Gastrocnemius medialis (tissue), 4 donors: ENCODE measurements around the gene PCSK5. TPM values are rescaled to one million over a fixed set of nuclear protein-coding genes. Genes with fewer than 3 reads are reported as not detected.

ENCODE experiments used
- ATAC-seq, 2 donors: fragments of 150-250 bp; one replicate each; pipeline ENCODE4 v1.9.1; 2016
- DNase-seq, 2 donors: peaks; one replicate each; pipeline ENCODE4 v3.0.0-alpha.2; 2019
- H3K27ac ChIP-seq, 4 donors: fragments of 200-600 bp; sonication (generic); 1 replicate in 1 of 4; 2 replicates in 3 of 4; pipeline ENCODE4 v1.5.1; 2016 to 2018; ENCODE audit warnings: mild to moderate bottlenecking in 2 of 4, moderate library complexity in 1 of 4
- H3K27me3 ChIP-seq, 3 donors: fragments of 200-600 bp; sonication (generic) in 2 of 3; 1 replicate in 1 of 3; 2 replicates in 2 of 3; pipeline versions ENCODE4 v1.5.1 to v1.6.0; 2016 to 2019; ENCODE audit warnings: mild to moderate bottlenecking in 1 of 3, moderate library complexity in 1 of 3
- H3K36me3 ChIP-seq, 2 donors: fragments of 200-600 bp; sonication (generic) in 1 of 2; one replicate each; pipeline ENCODE4 v1.5.1; 2017 to 2018
- H3K4me1 ChIP-seq, 2 donors: fragments of 200-600 bp; sonication (generic) in 1 of 2; one replicate each; pipeline ENCODE4 v1.5.1; 2016 to 2017; ENCODE audit warnings: mild to moderate bottlenecking in 2 of 2
- H3K4me3 ChIP-seq, 4 donors: fragments of 200-600 bp; sonication (generic) in 3 of 4; 1 replicate in 1 of 4; 2 replicates in 3 of 4; pipeline ENCODE4 v1.5.1; 2016 to 2019; ENCODE audit warnings: mild to moderate bottlenecking in 2 of 4
- H3K9me3 ChIP-seq, 3 donors: fragments of 200-600 bp; sonication (generic) in 2 of 3; 1 replicate in 1 of 3; 2 replicates in 2 of 3; pipeline ENCODE4 v1.5.1; 2016 to 2019
- POLR2A ChIP-seq, 2 donors: fragments of 450-650 bp; IDR thresholded peaks; one replicate each; pipeline ENCODE4 v1.6.1; 2017; ENCODE audit warnings: antibody characterized with exemption in 2 of 2, mild to moderate bottlenecking in 2 of 2, moderate library complexity in 2 of 2
- in situ Hi-C, 4 donors: fragments of 200-750 bp; cut with MboI; loops; one replicate each; pipeline versions ENCODE4 v1.15.0 to v1.8.0; 2017; ENCODE audit warnings: low sequenced_read_pairs in 4 of 4
- intact Hi-C: fragments of 100-400 bp; cut with DNase I; formaldehyde crosslinking; loops from one replicate; pipeline ENCODE4 v1.15.1; 2023; ENCODE audit warnings: low total_unique reads
- total RNA-seq, 4 donors: library from RNA; depleted of rRNA; stranded (reverse); fragments of >200 nt; gene quantifications; one replicate each; pipeline versions ENCODE4 v1.1.0 to v1.2.3, GENCODE V29; 2016
- TF ChIP-seq, protein P1 (sequence below), 5 experiments: fragments of 450-650 bp in 3 of 5; fragments of 200-600 bp in 2 of 5; sonication (generic) in 2 of 5; IDR thresholded peaks in 4 of 5; conservative IDR thresholded peaks in 1 of 5; 1 replicate in 4 of 5; 2 replicates in 1 of 5; pipeline ENCODE4 v1.5.1; 2016 to 2019; ENCODE audit warnings: antibody characterized with exemption in 5 of 5, mild to moderate bottlenecking in 3 of 5, moderate library complexity in 3 of 5

PCSK5 gene
- total RNA-seq, 4 donors from 2014 or later: 1.3 to 8.3 (median 3.2) TPM

DNA sequence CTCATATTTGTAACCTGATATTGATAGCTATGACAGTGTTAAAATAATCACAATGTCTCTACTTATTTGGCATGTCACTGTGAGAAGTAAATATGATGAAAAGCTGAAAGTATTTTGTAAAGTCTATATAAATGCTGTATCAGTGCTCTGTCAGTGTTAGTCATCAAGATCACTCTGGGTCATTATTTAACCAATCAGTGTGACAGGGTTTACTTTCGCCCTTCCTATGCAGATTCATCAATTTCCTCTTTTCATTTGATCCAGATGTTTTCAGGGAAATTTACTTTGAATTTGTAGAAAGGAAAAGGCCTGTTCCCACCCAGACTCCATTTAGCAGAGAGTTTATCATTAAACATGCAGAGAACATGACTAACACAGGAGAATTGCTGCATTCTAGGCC lies 9.9 kb upstream of the PCSK5 start:
- Histone ChIP-seq H3K27me3 (no peaks in the 10 kb centered on the region), H3K9me3 (no peaks in the 10 kb centered on the region), H3K36me3 (no peaks in the 10 kb centered on the region), H3K4me3 (no peak overlapping the region), H3K4me1 (no peaks in the 10 kb centered on the region), H3K27ac (no peak overlapping the region)
- DNase-seq (no peak), ATAC-seq (no peak)
- in situ Hi-C loops: no loop called here
- no peak for TF ChIP-seq POLR2A (IDR thresholded peaks at IDR 0.05)
- TF ChIP-seq, protein P1, sequence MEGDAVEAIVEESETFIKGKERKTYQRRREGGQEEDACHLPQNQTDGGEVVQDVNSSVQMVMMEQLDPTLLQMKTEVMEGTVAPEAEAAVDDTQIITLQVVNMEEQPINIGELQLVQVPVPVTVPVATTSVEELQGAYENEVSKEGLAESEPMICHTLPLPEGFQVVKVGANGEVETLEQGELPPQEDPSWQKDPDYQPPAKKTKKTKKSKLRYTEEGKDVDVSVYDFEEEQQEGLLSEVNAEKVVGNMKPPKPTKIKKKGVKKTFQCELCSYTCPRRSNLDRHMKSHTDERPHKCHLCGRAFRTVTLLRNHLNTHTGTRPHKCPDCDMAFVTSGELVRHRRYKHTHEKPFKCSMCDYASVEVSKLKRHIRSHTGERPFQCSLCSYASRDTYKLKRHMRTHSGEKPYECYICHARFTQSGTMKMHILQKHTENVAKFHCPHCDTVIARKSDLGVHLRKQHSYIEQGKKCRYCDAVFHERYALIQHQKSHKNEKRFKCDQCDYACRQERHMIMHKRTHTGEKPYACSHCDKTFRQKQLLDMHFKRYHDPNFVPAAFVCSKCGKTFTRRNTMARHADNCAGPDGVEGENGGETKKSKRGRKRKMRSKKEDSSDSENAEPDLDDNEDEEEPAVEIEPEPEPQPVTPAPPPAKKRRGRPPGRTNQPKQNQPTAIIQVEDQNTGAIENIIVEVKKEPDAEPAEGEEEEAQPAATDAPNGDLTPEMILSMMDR (IDR thresholded peaks at IDR 0.05 in 4 of 5, conservative IDR thresholded peaks at IDR 0.05 in 1 of 5): no peak
- intact Hi-C loops: no loop called here

DNA sequence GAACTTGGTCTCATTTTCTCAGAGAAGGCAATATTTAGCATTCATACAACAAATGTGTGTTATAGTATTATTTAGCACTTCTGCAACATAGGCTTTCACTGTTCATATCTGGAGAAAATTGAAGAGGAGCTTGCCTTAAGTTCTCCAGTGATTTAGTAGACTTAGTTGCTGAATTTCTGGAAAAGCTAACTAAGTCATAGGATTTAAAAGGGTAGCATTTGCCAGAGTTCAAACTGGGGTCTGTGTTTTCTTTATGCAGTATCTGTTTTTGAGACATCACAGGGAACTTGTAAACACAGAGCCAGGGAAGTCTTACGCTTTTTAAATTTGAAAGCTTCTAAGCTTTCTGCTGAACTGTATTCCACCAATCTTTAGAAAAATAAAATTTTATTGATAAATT lies 8.7 kb upstream of the PCSK5 start:
- Histone ChIP-seq H3K27ac (no peak overlapping the region), H3K9me3 (no peaks in the 10 kb centered on the region), H3K27me3 (no peaks in the 10 kb centered on the region), H3K36me3 (no peaks in the 10 kb centered on the region), H3K4me3 (no peak overlapping the region), H3K4me1 (no peaks in the 10 kb centered on the region)
- DNase-seq: no peak
- in situ Hi-C loops (no loop called here), intact Hi-C loops (no loop called here)
- no peak for ATAC-seq
- TF ChIP-seq POLR2A (IDR thresholded peaks at IDR 0.05): no peak
- TF ChIP-seq, protein P1 (IDR thresholded peaks at IDR 0.05 in 4 of 5, conservative IDR thresholded peaks at IDR 0.05 in 1 of 5): no peak

DNA sequence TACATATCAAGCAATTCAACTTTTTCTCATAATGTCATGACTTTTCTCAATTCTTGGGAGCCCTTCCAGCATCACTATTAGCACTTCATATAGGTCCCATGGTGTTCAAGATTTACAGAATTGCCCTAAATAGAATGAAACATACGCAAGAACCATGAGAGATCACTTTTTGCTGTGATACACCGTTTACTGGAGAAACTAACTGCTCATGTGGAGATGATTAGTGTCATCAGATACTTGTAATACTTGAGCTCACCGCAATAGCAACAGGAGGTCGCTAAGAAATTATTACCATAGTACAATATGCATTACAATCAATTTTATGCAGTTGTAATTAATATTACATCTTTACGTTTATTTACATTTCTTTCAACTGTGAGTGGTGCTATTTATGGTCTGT lies 4.8 kb upstream of the PCSK5 start:
- Histone ChIP-seq H3K4me1 (peaks cover 9% of the 10 kb centered on the region in 2 donors), H3K9me3 (no peaks in the 10 kb centered on the region), H3K36me3 (no peaks in the 10 kb centered on the region), H3K27me3 (no peaks in the 10 kb centered on the region), H3K27ac (no peak overlapping the region), H3K4me3 (no peak overlapping the region)
- TF ChIP-seq, protein P1 (IDR thresholded peaks at IDR 0.05 in 4 of 5, conservative IDR thresholded peaks at IDR 0.05 in 1 of 5): no peak
- TF ChIP-seq POLR2A (IDR thresholded peaks at IDR 0.05): no peak
- in situ Hi-C loops (no loop called here), intact Hi-C loops (no loop called here)
- ATAC-seq: no peak
- no peak for DNase-seq

DNA sequence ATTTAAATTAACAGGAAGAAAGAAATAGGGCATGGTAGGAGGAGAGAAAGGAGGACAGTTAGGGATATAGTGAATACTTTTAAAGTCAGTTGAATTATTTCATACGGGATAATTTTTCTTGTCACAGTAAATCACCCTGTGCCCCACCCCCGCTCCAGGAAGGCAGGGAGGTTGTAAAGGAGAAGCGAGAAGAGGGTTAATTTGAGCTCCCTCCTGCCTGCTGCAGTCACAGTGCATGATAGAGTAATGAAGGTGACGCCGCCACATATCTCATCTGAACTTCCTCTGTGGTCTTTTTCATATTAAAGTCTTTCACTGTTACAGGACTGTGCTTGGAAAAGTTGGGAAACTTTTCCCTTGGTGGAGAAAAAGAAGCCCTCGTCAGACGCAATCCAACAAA lies 896 bp upstream of the PCSK5 start:
- Histone ChIP-seq H3K4me1 (peaks cover 14 to 30% of the 10 kb centered on the region in 2 donors), H3K4me3 (peak overlapping the region; percentile 66 to 83 (median 80)), H3K36me3 (no peaks in the 10 kb centered on the region), H3K27me3 (peaks cover 0 to 11% (median 10%) of the 10 kb centered on the region in 3 donors), H3K9me3 (no peaks in the 10 kb centered on the region), H3K27ac (peak overlapping the region; percentile 68 to 79 (median 75))
- no peak for TF ChIP-seq POLR2A (IDR thresholded peaks at IDR 0.05)
- TF ChIP-seq, protein P1 (IDR thresholded peaks at IDR 0.05 in 4 of 5, conservative IDR thresholded peaks at IDR 0.05 in 1 of 5): no peak
- DNase-seq (no peak), ATAC-seq (no peak)
- intact Hi-C loops: no loop called here
- in situ Hi-C loops: no loop called here

DNA sequence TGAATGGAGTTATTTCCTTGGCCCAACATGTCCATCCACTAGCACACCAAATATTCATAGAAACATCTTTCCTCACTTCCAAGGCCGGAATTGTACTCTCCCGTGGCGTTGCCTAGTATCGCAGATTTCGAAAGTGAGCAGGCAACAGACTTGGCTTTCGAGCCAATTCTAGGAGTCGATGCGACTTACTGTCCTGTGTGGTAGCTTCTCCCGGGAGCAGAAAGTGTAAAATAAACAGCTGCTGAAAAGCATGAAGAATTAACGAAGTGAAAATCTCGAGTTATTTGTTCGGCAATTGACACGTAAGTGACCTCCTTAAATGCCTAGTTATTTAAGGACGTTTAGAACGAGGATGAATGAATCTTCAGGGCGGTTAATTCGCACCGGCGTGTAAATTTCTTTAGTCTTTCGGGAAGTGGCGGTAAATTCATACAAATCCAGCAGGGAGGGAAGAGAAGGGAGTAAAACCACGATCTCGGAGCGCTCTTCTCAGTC lies 449 bp upstream of the PCSK5 start:
- Histone ChIP-seq H3K27me3 (peaks cover 0 to 11% (median 10%) of the 10 kb centered on the region in 3 donors), H3K36me3 (no peaks in the 10 kb centered on the region), H3K9me3 (no peaks in the 10 kb centered on the region), H3K27ac (peak overlapping the region; percentile 68 to 79 (median 75)), H3K4me1 (peaks cover 14 to 30% of the 10 kb centered on the region in 2 donors), H3K4me3 (peak overlapping the region; percentile 66 to 83 (median 80))
- peak in 1 of 2 donors; percentile 37 for DNase-seq
- intact Hi-C loops: no loop called here
- ATAC-seq: peak; percentile 75 to 78
- TF ChIP-seq POLR2A (IDR thresholded peaks at IDR 0.05): no peak
- TF ChIP-seq, protein P1 (IDR thresholded peaks at IDR 0.05 in 4 of 5, conservative IDR thresholded peaks at IDR 0.05 in 1 of 5): no peak
- in situ Hi-C loops: no loop called here
